OCI-LY3 (cell line): Measurements from ENCODE around the gene CPXM2.

Source experiments
- EZH2phosphoT487 ChIP-seq: fragments of 200-600 bp; shearing (Covaris generic); IDR thresholded peaks from 2 replicates; pipeline ENCODE4 v1.6.1; 2018; ENCODE audit warnings: antibody characterized with exemption, mixed run types, low read depth
- TF ChIP-seq, protein P1 (sequence below): fragments of 200-600, 300-600 bp; sonication (generic); IDR thresholded peaks from 2 replicates; pipeline ENCODE4 v1.5.1; 2014; ENCODE audit warnings: antibody characterized with exemption, low read length, low read depth

DNA sequence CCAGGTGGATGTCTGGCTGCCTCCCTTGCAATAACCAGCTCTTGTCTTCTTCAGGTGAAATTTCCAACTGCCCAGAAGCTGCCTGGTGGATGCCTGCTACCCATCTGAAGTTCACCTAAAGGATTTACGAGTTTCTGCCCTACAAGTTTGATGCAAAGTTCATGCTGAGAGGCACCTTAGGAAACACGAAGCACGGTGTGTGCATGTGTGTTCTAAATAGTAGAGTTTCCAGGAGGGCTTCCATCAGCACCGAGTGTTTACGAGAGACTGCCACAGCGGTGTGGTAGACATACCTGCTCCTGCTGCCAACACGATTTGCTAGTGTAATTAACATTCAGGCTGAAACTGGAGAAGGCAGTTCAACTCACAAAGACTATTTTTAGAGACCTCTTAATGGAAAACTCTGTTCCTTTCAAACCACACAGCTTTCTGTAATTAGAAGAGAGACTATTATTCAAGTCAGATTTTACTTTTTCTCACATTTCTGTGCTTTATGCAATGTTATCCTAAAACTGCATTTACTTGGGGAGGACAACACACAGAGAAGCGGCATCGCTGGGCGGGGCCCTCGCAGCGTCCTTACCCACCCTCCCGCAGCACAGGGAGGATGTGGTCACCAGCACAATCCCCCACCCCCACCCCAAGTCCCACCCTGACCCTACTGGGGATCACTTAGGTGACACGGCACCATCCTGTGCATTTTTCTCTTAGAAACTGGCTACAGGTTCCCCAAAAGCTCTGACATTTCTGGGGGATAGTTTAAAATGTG, 15.5 kb upstream of the CPXM2 start:
- TF ChIP-seq, protein P1, sequence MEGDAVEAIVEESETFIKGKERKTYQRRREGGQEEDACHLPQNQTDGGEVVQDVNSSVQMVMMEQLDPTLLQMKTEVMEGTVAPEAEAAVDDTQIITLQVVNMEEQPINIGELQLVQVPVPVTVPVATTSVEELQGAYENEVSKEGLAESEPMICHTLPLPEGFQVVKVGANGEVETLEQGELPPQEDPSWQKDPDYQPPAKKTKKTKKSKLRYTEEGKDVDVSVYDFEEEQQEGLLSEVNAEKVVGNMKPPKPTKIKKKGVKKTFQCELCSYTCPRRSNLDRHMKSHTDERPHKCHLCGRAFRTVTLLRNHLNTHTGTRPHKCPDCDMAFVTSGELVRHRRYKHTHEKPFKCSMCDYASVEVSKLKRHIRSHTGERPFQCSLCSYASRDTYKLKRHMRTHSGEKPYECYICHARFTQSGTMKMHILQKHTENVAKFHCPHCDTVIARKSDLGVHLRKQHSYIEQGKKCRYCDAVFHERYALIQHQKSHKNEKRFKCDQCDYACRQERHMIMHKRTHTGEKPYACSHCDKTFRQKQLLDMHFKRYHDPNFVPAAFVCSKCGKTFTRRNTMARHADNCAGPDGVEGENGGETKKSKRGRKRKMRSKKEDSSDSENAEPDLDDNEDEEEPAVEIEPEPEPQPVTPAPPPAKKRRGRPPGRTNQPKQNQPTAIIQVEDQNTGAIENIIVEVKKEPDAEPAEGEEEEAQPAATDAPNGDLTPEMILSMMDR = no peak
- TF ChIP-seq EZH2phosphoT487 = no peak
